Brain microvascular endothelial cell (primary cell): ENCODE measurements around the gene SIM1.
A peak's percentile ranks its signal among the peaks of the same experiment; 100 is the strongest.

ENCODE experiments used
- DNase-seq: peaks from one replicate; pipeline ENCODE4 v3.0.0-alpha.2; 2020
- H3K27ac ChIP-seq: fragments of 250-450 bp; sonication (Bioruptor Pico); 2 replicates; pipeline ENCODE4 v1.5.1; 2020; ENCODE audit warnings: mild to moderate bottlenecking, moderate library complexity
- H3K27me3 ChIP-seq: fragments of 250-450 bp; sonication (Bioruptor Pico); replicated peaks from 2 replicates; pipeline ENCODE4 v1.5.1; 2020; ENCODE audit warnings: mild to moderate bottlenecking
- H3K36me3 ChIP-seq: fragments of 250-450 bp; sonication (Bioruptor Pico); replicated peaks from 2 replicates; pipeline ENCODE4 v1.5.1; 2020; ENCODE audit warnings: mild to moderate bottlenecking
- H3K4me3 ChIP-seq: 2 replicates; pipeline ENCODE4 v1.5.1; 2011; ENCODE audit warnings: low read depth, mild to moderate bottlenecking, control low read depth, low read length, moderate library complexity
- CTCF ChIP-seq: IDR thresholded peaks from 2 replicates; pipeline ENCODE4 v1.5.1; 2011; ENCODE audit warnings: low read depth, mild to moderate bottlenecking, moderate library complexity, low read length, control low read depth, inconsistent platforms; ENCODE audit errors: missing control alignments
- in situ Hi-C: cut with HindIII; loops from 2 replicates; pipeline ENCODE4 v1.10.0; 2017; ENCODE audit warnings: low sequenced_read_pairs, low pct_ligation_motif_present

The SIM1 gene

GRCh38 chr6:100504786-100505737, 40.3 kb upstream of the SIM1 start:
- H3K4me3 ChIP-seq: no peak overlapping the region
- DNase-seq: peak; percentile 89
- in situ Hi-C loops: no loop called here
- peak overlapping the region; percentile 44 for H3K27ac ChIP-seq
- TF ChIP-seq CTCF: peak; percentile 26
- H3K36me3 ChIP-seq: peaks cover 5% of the 10 kb centered on the region
- H3K27me3 ChIP-seq: no peaks in the 10 kb centered on the region

GRCh38 chr6:100503043-100503705, 38.5 kb upstream of the SIM1 start:
- Histone ChIP-seq H3K36me3 (no peaks in the 10 kb centered on the region), H3K4me3 (no peak overlapping the region), H3K27me3 (no peaks in the 10 kb centered on the region), H3K27ac (no peak overlapping the region)
- DNase-seq: no peak
- no peak for TF ChIP-seq CTCF
- in situ Hi-C loops: no loop called here

GRCh38 chr6:100493206-100493888, 28.6 kb upstream of the SIM1 start:
- no peak for TF ChIP-seq CTCF
- no peak for DNase-seq
- no peak overlapping the region for H3K27ac ChIP-seq

GRCh38 chr6:100491952-100492670, 27.4 kb upstream of the SIM1 start:
- H3K4me3 ChIP-seq: no peak overlapping the region
- TF ChIP-seq CTCF: no peak
- in situ Hi-C loops: no loop called here
- no peaks in the 10 kb centered on the region for H3K27me3 ChIP-seq
- H3K36me3 ChIP-seq: no peaks in the 10 kb centered on the region
- no peak for DNase-seq
- no peak overlapping the region for H3K27ac ChIP-seq

More at GRCh38 chr6:100493206-100493888, 28.6 kb upstream of the SIM1 start:
- no peaks in the 10 kb centered on the region for H3K27me3 ChIP-seq
- in situ Hi-C loops: no loop called here
- H3K36me3 ChIP-seq: no peaks in the 10 kb centered on the region
- no peak overlapping the region for H3K4me3 ChIP-seq

- in situ Hi-C loops: no loop called here
- Histone ChIP-seq H3K27ac (no peak overlapping the region), H3K27me3 (no peaks in the 10 kb centered on the region), H3K4me3 (no peak overlapping the region), H3K36me3 (no peaks in the 10 kb centered on the region)
- TF ChIP-seq CTCF: no peak
- no peak for DNase-seq
These were observed 25.3 kb upstream of the SIM1 start for GRCh38 chr6:100490065-100490464.
